ENCODE results near the gene GPT2. TPM values are rescaled to one million over a fixed set of nuclear protein-coding genes. Genes with fewer than 3 reads are reported as not detected.

Gene GPT2
- total and polyA plus RNA-seq, 2 donors (not counting 1 experiment from before 2014, with no cell fraction given) = 5.8 to 16.3 TPM

DNA sequence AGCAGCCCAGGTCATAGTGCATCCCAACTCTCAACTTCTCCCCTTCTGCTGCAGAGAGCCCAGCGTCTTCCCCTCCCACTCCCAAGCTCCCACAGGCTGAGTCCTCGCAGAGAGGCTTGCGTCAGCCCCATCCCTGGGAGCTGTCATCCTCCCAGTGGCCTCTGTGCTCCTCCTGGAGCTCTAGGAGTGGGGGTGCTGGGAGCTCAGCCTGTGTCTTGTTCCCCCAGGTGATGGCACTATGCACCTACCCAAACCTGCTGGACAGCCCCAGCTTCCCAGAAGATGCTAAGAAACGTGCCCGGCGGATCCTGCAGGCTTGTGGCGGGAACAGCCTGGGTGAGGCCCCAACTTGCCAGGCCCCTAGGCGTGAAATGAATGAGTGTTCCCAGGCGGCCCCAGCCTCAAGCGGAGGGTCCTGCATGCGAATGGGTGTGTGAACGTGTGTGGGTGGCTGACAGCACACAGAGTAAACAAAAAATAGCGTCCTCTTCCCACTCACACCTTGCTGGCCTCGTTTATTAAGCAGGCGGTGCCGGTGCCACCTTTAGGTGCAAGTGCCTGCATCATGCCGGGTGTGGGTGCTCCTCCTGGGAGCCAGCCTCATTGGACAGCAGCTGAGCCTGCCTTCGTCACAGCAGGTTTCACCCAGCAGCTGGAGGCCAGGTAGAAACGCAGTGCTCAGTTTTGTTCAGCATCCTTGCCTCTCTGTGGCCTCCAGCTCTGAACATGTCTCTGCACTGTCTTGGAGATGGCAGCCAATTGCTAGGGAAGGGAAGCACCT is 16.5 kb downstream of the GPT2 start:
- no peak for TF ChIP-seq EZH2 (IDR thresholded peaks at IDR 0.05; ENCODE audit: low read length, missing control alignments)
- TF ChIP-seq, protein P1, sequence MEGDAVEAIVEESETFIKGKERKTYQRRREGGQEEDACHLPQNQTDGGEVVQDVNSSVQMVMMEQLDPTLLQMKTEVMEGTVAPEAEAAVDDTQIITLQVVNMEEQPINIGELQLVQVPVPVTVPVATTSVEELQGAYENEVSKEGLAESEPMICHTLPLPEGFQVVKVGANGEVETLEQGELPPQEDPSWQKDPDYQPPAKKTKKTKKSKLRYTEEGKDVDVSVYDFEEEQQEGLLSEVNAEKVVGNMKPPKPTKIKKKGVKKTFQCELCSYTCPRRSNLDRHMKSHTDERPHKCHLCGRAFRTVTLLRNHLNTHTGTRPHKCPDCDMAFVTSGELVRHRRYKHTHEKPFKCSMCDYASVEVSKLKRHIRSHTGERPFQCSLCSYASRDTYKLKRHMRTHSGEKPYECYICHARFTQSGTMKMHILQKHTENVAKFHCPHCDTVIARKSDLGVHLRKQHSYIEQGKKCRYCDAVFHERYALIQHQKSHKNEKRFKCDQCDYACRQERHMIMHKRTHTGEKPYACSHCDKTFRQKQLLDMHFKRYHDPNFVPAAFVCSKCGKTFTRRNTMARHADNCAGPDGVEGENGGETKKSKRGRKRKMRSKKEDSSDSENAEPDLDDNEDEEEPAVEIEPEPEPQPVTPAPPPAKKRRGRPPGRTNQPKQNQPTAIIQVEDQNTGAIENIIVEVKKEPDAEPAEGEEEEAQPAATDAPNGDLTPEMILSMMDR (conservative IDR thresholded peaks at IDR 0.05 in 1 of 2, IDR thresholded peaks at IDR 0.05 in 1 of 2; ENCODE audit: low read depth in 1 of 2, low read length in 2 of 2) = no peak
- Histone ChIP-seq H3K9me3 (ENCODE audit: control insufficient read depth, insufficient read depth, low read depth, low read length) (no peaks in the 10 kb centered on the region), H2AFZ (ENCODE audit: low read length) (no peak overlapping the region), H3K4me1 (ENCODE audit: control insufficient read depth, extremely low read depth, insufficient read depth, low read length) (peaks cover 2% of the 10 kb centered on the region), H4K20me1 (ENCODE audit: control insufficient read depth, extremely low read depth, insufficient read depth, low read length) (no peaks in the 10 kb centered on the region), H3K9ac (ENCODE audit: insufficient read depth, low read length) (no peak overlapping the region), H3K27me3 (ENCODE audit: control insufficient read depth, insufficient read depth, low read length) (no peaks in the 10 kb centered on the region), H3K79me2 (ENCODE audit: control insufficient read depth, insufficient read depth, low read length) (no peaks in the 10 kb centered on the region), H3K27ac (ENCODE audit: insufficient read depth, low read length) (no peak overlapping the region), H3K36me3 (ENCODE audit: control insufficient read depth, insufficient read depth, low read length) (peaks cover 1% of the 10 kb centered on the region), H3K4me3 (replicated peaks in 1 of 4; ENCODE audit: control extremely low read depth in 1 of 4, insufficient read depth in 1 of 4, low read depth in 3 of 4, low read length in 4 of 4) (no peak overlapping the region), H3K4me2 (ENCODE audit: extremely low read depth, insufficient read depth, low read length) (no peak overlapping the region)
- DNase-seq (ENCODE audit: low read depth in 2 of 2) = no peak

DNA sequence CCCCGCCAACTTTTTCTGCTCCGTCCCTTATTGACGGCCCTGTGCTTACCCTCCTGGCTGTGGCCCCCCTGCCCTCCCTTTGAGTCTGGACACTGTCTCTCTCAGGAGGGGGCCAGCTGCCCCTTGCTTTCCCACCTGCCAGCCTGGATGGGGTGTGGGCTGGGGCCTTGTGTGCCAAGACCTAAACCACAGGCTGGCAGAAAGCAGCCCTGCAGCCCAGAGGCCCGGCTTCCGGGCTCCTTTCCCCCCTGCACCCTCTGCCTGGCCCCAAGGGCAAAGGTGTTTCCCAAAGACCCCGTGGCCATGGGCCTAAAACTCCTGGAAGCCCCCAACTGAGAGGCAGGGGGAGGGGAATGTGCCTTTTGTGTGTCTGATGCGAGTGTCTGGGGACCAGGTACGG is 17.5 kb downstream of the GPT2 start:
- Histone ChIP-seq H2AFZ (ENCODE audit: low read length) (no peak overlapping the region), H3K36me3 (ENCODE audit: control insufficient read depth, insufficient read depth, low read length) (peaks cover 1% of the 10 kb centered on the region), H3K9me3 (ENCODE audit: control insufficient read depth, insufficient read depth, low read depth, low read length) (no peaks in the 10 kb centered on the region), H4K20me1 (ENCODE audit: control insufficient read depth, extremely low read depth, insufficient read depth, low read length) (no peaks in the 10 kb centered on the region), H3K9ac (ENCODE audit: insufficient read depth, low read length) (no peak overlapping the region), H3K4me2 (ENCODE audit: extremely low read depth, insufficient read depth, low read length) (no peak overlapping the region), H3K27me3 (ENCODE audit: control insufficient read depth, insufficient read depth, low read length) (no peaks in the 10 kb centered on the region), H3K4me3 (replicated peaks in 1 of 4; ENCODE audit: control extremely low read depth in 1 of 4, insufficient read depth in 1 of 4, low read depth in 3 of 4, low read length in 4 of 4) (no peak overlapping the region), H3K27ac (ENCODE audit: insufficient read depth, low read length) (no peak overlapping the region), H3K79me2 (ENCODE audit: control insufficient read depth, insufficient read depth, low read length) (no peaks in the 10 kb centered on the region), H3K4me1 (ENCODE audit: control insufficient read depth, extremely low read depth, insufficient read depth, low read length) (peaks cover 2% of the 10 kb centered on the region)
- no peak for TF ChIP-seq EZH2 (IDR thresholded peaks at IDR 0.05; ENCODE audit: low read length, missing control alignments)
- TF ChIP-seq, protein P1 (conservative IDR thresholded peaks at IDR 0.05 in 1 of 2, IDR thresholded peaks at IDR 0.05 in 1 of 2; ENCODE audit: low read depth in 1 of 2, low read length in 2 of 2) = no peak
- DNase-seq (ENCODE audit: low read depth in 2 of 2) = no peak

- no peaks in the 10 kb centered on the region for H4K20me1 ChIP-seq (ENCODE audit: control insufficient read depth, extremely low read depth, insufficient read depth, low read length)
- H2AFZ ChIP-seq (ENCODE audit: low read length) = no peak overlapping the region
- H3K4me3 ChIP-seq (replicated peaks in 1 of 4; ENCODE audit: control extremely low read depth in 1 of 4, insufficient read depth in 1 of 4, low read depth in 3 of 4, low read length in 4 of 4) = no peak overlapping the region
- peaks cover 1% of the 10 kb centered on the region for H3K36me3 ChIP-seq (ENCODE audit: control insufficient read depth, insufficient read depth, low read length)
- H3K4me1 ChIP-seq (ENCODE audit: control insufficient read depth, extremely low read depth, insufficient read depth, low read length) = peaks cover 2% of the 10 kb centered on the region
- H3K27me3 ChIP-seq (ENCODE audit: control insufficient read depth, insufficient read depth, low read length) = no peaks in the 10 kb centered on the region
- no peak overlapping the region for H3K4me2 ChIP-seq (ENCODE audit: extremely low read depth, insufficient read depth, low read length)
- no peak for TF ChIP-seq EZH2 (IDR thresholded peaks at IDR 0.05; ENCODE audit: low read length, missing control alignments)
- TF ChIP-seq, protein P1 (conservative IDR thresholded peaks at IDR 0.05 in 1 of 2, IDR thresholded peaks at IDR 0.05 in 1 of 2; ENCODE audit: low read depth in 1 of 2, low read length in 2 of 2) = no peak
- no peaks in the 10 kb centered on the region for H3K9me3 ChIP-seq (ENCODE audit: control insufficient read depth, insufficient read depth, low read depth, low read length)
- H3K9ac ChIP-seq (ENCODE audit: insufficient read depth, low read length) = no peak overlapping the region
- no peaks in the 10 kb centered on the region for H3K79me2 ChIP-seq (ENCODE audit: control insufficient read depth, insufficient read depth, low read length)
- no peak overlapping the region for H3K27ac ChIP-seq (ENCODE audit: insufficient read depth, low read length)
- DNase-seq (ENCODE audit: low read depth in 2 of 2) = no peak
Observed at GRCh38 chr16:46903255-46903905, 19.2 kb downstream of the GPT2 start.

Measured in fibroblast of lung (primary cell).